Measurements from ENCODE around the gene MGAT3. TPM values are rescaled to one million over a fixed set of nuclear protein-coding genes. Genes with fewer than 3 reads are reported as not detected.

Gene MGAT3
- total RNA-seq, 1 experiment from 2014 or later: 0.57 TPM

- Histone ChIP-seq H3K36me3 (ENCODE audit: control insufficient read depth, insufficient read depth, low read length) (no peaks in the 10 kb centered on the region), H3K4me3 (ENCODE audit: low read depth in 2 of 2, low read length in 2 of 2) (no peak overlapping the region), H3K4me1 (ENCODE audit: control insufficient read depth, insufficient read depth, low read length) (no peaks in the 10 kb centered on the region), H3K27ac (ENCODE audit: low read length) (no peak overlapping the region), H3K27me3 (ENCODE audit: control insufficient read depth, insufficient read depth, low read length) (no peaks in the 10 kb centered on the region), H3K9me3 (ENCODE audit: control insufficient read depth, insufficient read depth, low read depth, low read length) (no peaks in the 10 kb centered on the region)
- no TSS peak for BruUV-seq (replicated peaks)
- no peak for TF ChIP-seq SIN3A (IDR thresholded peaks at IDR 0.05; ENCODE audit: borderline replicate concordance, insufficient read depth, low read depth, low read length)
- no peak for TF ChIP-seq CTCF (IDR thresholded peaks at IDR 0.05)
- no peak for TF ChIP-seq POLR2AphosphoS5 (IDR thresholded peaks at IDR 0.05; ENCODE audit: low read depth, low read length)
- no peak for TF ChIP-seq TCF7L2 (IDR thresholded peaks at IDR 0.05; ENCODE audit: low read depth, low read length)
- no peak for TF ChIP-seq REST (IDR thresholded peaks at IDR 0.05; ENCODE audit: insufficient read depth in 1 of 2, low read depth in 2 of 2, low read length in 1 of 2)
- ChIA-PET POLR2A (no interaction called here), CTCF (no interaction called here)
- ATAC-seq (no peak), DNase-seq (ENCODE audit: low read depth, low spot score) (no peak)
- in situ Hi-C loops (cut with HindIII; ENCODE audit: low pct_unique_long_range_greater_than_20kb, low sequenced_read_pairs): no loop called here
- intact Hi-C loops (cut with micrococcal nuclease; ENCODE audit: unreplicated experiment): no loop called here
Observed at GRCh38 chr22:39487826-39488520, 31.2 kb downstream of the MGAT3 start.

GRCh38 chr22:39488563-39489083 is 31.8 kb downstream of the MGAT3 start:
- in situ Hi-C loops (cut with HindIII; ENCODE audit: low pct_unique_long_range_greater_than_20kb, low sequenced_read_pairs): no loop called here
- TF ChIP-seq POLR2AphosphoS5 (IDR thresholded peaks at IDR 0.05; ENCODE audit: low read depth, low read length): no peak
- TF ChIP-seq REST (IDR thresholded peaks at IDR 0.05; ENCODE audit: insufficient read depth in 1 of 2, low read depth in 2 of 2, low read length in 1 of 2): no peak
- no peak for TF ChIP-seq TCF7L2 (IDR thresholded peaks at IDR 0.05; ENCODE audit: low read depth, low read length)
- TF ChIP-seq CTCF (IDR thresholded peaks at IDR 0.05): no peak
- TF ChIP-seq SIN3A (IDR thresholded peaks at IDR 0.05; ENCODE audit: borderline replicate concordance, insufficient read depth, low read depth, low read length): no peak
- Histone ChIP-seq H3K36me3 (ENCODE audit: control insufficient read depth, insufficient read depth, low read length) (no peaks in the 10 kb centered on the region), H3K9me3 (ENCODE audit: control insufficient read depth, insufficient read depth, low read depth, low read length) (no peaks in the 10 kb centered on the region), H3K4me1 (ENCODE audit: control insufficient read depth, insufficient read depth, low read length) (no peaks in the 10 kb centered on the region), H3K27ac (ENCODE audit: low read length) (no peak overlapping the region), H3K27me3 (ENCODE audit: control insufficient read depth, insufficient read depth, low read length) (no peaks in the 10 kb centered on the region), H3K4me3 (ENCODE audit: low read depth in 2 of 2, low read length in 2 of 2) (no peak overlapping the region)
- no TSS peak for BruUV-seq (replicated peaks)
- DNase-seq (ENCODE audit: low read depth, low spot score) (no peak), ATAC-seq (no peak)
- POLR2A ChIA-PET: no interaction called here
- CTCF ChIA-PET: no interaction called here
- intact Hi-C loops (cut with micrococcal nuclease; ENCODE audit: unreplicated experiment): no loop called here
